CD4-positive, alpha-beta T cell treated with Interferon gamma for 1 hour (primary cell): ENCODE data around the gene IGFBP1.

Source experiments
- DNase-seq: peaks from one replicate; pipeline ENCODE4 v3.0.0-alpha.2; 2020

The IGFBP1 gene

DNA sequence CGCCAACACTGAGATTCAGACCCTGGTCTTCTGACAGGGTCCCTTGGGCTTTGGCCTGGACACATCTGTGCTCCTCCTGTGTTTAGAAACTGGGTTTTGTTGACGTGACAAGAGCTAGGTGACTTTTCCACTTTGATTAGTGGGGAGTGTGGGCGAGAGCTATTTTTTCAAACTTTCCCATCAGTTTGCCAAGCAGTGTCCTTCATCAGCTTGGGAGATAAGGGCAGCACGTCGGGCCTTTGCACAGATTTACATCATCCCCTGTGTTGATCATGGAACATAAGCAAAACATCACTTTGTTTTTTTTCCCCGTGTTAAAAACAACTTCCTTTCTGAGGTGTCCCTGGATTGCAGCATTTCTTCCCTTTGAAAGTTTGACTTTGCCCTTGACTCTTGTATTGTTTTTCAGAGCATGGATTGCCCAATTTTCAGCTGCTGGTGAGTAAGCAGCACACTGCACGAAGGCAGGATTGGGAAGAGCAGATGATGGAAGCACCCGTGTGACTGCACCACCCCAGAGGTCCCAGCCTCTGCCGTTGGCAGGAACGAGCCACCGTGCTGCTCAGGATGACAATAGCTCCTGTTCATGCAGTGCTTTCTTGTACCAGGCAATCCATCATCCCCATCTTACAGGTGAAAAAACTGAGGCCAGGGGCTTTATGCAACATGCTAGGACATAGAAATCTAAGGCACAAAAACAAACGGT lies 6.4 kb upstream of the IGFBP1 start:
- DNase-seq, result no peak

DNA sequence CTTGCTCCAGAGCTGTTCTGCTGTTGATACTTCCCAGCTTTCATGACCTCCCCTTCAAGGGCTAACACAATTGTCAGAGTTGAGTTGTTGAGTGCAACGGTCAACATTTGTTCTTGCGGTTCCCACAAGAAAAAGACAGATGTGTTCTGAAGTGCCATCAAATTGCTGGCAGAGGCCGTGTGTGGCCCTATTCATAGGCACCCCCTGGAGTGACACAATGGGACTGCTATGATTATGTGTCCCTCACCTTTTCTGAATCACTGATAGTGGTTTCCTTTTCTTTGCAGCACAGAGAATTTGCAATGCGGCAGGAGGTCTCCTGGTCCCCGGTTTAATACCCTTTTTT lies 5.8 kb upstream of the IGFBP1 start:
- DNase-seq, result no peak

DNA sequence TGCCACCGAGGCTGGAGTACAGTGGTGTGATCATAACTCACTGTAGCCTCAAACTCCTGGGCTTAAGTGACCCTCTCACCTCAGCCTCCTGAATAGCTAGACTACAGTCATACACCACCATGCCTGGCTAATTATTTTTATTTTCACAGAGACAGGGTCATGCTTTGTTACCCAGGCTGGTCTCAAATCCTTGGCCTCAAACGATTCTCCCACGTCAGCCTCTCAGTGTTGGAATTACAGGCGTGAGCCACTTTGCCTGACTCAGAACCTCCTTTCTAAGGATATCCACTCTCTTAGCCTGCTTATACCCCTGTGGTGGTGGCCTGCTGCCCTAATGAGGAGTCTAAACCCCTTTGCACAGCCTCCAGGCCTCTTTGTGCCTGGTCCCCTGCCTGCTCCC lies 4.2 kb upstream of the IGFBP1 start:
- DNase-seq, result no peak

DNA sequence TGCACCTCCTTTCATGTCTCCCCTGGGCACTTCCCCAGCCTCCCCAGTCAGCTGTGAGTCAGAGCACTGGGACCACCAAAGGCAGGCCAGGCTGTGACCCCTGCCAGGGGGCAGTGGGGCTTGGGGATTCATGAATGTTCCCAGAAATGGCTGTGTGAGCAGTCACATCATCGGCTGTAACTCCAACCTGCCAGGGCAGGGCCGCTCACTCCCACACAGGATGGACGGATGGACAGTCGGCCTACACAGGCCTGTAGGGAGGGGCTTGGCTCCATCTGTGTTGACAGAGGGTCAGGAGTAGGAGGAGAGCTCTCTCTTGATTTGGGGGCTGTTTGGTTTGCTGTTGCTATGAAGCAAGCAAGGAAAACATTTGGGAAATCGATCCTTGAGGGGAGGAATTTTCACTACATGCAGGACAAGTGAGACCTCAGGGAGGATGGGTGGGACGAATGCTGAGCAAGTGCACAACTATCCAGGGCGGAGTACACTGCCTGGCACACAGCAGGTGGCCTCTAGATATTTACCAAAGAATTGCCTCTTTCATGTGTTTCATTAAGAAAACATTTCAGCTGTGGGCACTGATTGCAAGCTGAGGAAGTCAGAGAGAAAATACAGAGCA lies 2.9 kb upstream of the IGFBP1 start:
- no peak for DNase-seq

DNA sequence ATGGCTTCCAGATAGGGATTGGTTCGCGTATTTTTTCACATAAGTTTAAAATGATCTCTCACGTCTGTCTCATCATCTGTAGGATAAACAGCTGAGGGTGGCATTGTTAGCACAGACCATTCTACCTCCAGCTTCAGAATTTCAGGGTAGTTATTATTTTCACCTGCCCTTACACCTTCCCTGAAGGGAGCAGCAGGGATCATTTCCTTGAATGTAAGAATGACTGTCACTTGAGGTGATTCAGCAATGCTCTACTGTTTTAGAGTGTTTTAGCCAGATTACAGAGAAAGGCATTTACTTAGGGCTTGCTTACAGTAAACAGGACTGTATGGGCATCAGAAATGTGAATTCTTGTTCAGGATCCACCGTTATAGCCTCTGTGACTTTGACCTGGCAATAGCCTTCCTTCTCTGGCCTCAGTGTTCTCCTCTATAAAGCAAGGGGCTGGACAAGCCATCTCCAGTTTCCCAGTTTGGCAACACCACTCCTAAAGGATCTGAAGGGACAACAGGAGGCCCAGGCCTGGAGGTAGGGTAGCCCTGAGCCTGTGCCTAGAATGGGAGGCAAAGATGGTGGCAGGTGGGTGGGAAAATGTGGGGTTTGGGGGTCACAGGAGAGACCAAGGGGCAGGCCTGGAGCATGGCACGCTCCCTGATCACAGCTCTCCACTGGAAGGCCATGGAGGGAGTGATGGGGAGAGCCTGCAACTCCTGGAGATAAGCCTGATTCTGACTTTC lies 1.2 kb upstream of the IGFBP1 start:
- no peak for DNase-seq

DNA sequence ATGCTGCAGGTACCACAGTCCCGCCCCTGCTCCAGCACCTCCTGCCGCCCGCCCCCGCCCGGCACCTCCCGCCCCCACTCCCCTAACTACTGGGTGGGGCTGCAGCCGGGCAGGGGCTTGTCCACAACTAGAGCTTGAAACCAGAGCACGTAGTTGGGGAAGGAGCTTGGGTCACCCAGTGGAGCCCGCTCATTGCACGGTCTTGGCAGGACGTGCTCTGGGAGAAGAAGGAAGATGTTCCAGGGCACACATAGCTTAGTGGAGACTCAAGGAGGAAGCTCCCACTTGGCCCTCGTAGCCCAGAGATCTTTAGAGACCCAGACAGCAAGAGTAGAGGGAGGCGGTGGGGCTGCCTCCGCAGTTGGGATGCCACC lies 692 bp downstream of the IGFBP1 start:
- no peak for DNase-seq

DNA sequence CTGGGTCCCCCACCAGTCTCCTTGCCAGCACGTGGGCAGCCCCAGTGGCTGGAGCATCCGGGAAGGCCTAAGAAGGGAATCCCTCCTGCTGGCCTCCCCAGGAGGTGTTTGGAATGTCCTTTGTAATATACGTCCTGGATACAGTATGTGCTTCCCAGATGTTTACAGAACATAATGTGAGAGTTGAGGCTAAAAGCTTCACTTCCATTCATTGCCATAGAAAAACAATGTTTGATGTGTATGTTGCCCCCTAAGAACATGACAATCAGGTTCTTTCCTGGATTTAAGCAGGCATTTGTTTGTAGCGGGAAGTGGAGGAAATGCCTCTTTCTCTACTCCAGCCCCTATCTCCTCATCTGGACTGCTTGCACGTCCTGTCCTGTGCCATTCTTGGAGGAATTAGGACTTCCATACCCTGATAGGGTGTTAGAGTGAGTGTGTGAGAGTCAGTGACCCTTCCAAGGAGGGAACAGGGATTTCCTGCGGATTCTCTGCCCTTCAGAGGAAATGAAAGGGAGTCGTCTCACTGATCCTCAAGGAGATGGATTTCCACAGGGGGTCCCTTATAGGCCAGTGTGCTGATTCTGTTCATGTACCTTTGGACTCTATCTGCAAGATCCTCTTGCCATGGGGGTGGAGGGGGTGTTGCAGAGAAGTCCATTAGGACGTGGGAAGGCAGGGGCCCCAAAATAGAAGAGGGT lies 1.2 kb downstream of the IGFBP1 start:
- no peak for DNase-seq

DNA sequence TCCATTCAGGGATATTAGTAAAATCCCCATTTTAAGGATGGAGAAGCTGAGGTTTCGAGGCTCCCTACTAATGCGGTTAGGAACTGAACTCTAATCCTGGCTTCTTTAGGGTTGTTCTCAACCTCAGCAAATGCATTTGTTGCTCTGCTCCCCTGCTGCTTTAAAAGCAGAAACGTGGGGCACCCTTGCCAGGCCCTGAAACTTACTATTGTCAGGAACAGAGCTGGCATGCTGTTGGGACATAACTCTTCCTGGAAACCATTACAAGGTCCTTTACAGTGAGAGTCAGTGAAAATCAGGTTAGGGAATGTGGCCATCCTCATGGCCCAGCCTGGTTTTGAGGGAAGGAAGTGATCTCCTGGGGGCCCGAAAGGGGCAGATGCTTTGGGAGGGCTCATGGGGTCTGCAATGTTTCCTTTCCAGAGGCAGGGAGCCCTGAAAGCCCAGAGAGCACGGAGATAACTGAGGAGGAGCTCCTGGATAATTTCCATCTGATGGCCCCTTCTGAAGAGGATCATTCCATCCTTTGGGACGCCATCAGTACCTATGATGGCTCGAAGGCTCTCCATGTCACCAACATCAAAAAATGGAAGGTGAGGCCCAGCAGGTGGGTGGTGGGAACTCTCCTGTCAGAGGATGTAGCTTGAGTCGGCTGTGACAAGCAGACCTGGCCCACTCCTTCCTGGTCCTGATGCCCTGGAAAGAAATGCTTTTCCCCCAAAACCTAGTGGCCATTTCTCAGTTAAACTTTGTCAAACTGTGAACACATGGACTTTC lies 2.0 kb downstream of the IGFBP1 start:
- no peak for DNase-seq

DNA sequence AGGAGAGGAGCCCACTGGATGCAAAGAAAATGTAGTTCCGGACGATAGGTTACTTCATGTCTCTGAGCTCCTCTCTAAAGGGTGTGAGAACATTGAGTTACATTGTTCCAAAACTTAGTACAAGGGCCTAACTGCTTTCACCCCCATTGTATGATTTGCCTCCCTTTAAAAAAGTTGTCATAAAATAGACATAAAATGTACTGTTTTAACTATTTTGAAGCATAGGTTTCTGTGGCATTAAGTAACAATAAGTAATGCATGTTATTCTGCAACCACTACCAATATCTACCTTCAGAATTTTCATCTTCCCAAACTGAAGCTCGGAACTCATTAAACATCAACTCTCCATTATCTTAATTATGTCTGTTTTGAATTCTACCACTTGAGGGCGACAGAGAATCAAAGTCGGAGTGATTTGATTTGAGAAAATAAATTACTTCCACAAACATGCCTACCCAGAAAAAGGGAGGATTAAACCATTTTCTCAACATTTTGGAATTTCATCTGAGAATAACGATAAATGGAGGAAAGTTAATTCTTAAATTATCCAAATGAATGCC lies 2.7 kb downstream of the IGFBP1 start:
- no peak for DNase-seq

DNA sequence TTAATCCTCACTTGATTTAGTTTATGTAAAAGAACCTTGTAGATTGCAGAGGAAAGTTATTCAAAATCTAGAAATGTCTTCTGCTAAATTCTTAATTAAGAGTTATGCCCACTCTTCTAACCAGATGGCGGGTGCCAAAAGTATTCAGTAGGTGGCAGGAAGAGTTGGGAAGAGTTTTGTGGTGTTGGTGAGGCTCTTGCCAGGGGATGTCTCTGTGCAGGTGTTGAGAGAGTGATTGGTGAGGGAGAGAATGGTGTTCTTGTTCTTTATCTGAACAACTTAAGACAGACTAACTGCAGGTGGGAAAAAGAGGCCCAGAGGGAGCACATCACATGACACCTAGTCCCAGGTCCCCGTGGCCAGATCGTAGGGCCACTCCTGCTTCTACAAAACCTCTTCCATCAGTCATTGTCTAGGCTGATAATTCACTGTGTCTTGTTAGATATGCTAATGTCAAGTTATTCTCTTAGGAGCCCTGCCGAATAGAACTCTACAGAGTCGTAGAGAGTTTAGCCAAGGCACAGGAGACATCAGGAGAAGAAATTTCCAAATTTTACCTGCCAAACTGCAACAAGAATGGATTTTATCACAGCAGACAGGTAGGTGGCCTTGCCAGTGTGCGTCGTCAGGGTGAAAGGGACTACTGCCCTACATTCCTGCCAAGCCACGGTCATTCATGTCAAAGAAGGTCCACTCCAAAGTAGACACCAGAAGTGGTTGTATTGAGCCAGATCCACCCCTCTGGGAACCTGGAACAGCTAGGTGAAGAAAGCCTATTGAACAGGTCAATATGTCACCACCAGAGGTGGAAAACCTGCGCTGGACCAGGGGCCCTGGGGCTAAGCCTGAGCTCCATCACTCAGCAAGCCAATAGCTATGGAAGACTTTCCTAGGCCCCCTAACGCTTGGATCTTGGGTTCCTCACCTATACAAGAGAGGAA lies 3.4 kb downstream of the IGFBP1 start:
- no peak for DNase-seq

DNA sequence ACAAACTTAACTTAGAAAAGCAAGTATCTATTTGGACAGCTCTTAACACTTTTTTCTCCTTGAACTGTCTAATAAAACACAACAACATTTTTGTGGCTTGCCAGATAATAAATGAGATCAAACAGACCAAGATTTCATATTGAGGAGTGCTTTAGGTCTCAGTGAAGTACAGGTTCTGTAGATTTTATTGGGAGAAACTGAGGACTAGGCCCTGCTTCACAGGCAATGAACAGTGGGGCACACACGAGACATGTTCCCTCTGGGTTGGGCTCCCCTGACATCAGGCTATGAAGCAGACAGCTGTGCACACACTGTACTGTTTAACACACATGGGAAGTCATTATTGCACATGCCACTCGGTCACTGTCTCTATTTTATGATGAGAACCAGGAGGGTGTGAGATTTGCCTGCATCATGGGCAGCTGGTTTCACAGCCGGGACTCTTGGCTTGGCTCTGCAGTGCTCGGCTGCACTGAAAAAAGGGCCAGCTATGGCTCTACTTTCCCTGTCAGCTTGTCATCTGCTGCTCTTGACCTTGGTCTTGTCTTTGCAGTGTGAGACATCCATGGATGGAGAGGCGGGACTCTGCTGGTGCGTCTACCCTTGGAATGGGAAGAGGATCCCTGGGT lies 4.2 kb downstream of the IGFBP1 start:
- DNase-seq, result no peak

DNA sequence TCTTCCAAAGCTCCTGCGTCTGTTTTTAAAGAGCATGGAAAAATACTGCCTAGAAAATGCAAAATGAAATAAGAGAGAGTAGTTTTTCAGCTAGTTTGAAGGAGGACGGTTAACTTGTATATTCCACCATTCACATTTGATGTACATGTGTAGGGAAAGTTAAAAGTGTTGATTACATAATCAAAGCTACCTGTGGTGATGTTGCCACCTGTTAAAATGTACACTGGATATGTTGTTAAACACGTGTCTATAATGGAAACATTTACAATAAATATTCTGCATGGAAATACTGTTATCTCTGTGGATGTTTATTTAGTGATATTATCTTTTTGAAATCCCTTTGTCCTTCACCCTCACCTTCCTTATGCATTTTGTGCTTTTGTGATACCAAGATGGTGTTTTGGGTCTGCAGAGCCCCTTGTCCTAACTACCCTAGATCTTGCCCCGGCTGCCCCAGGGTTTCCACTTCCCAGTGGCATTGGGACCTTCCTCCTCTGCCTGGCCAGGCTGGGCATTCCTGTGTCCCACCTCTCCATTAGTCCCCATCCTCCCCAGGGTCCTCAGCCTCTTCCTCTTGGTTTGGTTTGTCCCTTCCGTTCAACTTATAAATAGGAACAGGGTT lies 5.2 kb downstream of the IGFBP1 start:
- no peak for DNase-seq

DNA sequence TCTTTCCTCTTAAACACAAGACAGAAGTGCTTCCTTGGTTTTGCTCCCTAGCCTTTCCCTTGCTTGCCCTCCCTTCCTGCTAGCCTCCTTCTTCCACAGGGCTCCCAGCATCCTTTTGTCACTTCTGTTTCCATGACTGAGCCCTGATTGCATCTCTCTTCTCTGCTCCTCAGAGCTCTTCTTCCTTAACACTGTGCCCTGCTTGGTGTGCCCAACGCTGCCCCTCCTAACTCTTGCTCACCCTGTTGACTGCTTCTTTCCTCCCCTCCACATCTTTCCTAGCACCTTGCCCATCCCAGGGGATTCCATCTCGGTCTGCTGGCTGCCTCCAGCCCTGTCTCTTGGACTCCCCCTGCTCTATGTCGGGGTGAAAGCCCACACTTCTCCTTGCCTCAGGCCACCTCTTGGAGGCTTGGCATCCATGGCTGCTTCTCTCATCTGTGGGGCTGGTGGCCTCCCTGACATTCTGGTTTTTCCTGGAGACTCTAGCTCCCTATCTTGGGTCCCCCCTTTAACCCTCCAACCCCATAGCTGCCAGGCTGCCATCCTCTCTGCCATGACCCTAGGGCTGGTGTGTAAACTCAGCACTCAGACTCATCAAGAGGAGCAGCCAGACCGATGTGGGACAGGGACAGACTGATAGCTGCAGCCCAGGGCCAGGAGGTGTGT lies 5.8 kb downstream of the IGFBP1 start:
- no peak for DNase-seq

DNA sequence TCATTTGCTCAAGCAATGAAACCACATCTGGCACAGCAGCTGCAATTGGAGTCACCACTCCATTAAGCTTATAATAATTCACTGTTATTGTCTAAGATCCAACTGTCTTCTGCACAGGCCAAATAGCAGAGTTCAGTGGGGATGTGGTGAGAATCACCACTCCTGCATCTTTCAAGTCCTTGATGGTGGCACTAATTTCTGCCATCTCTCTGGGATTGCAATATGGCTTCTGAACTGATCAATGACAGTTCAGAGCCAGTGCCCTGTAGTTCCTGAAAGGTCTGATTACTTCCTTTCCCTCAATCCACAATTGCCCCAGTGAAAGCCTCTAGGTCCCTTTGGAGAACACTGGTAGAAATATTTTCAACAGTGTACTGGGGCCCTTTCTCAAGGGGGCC lies 6.4 kb downstream of the IGFBP1 start:
- no peak for DNase-seq

DNA sequence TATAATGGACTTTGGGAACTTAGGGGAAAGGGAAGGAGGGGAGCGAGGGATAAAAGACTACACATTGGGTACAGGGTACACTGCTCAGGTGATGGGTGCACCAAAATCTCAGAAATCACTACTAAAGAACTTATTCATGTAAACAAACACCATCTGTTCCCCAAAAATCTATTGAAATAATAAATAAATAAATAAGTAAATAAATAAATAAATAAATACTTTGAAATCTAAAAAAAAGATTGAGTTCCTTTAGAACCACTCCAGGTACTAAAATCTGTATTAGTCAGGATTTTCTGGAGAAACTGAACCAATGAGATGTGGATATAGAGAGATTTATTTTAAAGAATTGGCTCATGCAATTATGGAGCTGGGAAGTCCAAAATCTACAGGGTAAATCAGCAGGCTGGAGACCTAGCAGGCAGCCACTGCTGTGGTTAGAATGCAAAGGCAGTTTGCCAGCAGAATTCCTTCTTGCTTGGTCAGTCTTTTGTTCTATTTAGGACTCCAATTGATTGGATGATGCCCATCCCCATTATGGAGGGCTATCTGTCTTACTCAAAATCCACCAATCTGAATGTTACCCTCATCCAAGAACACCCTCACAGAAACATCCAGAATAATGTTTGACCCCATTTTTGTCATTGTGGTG lies 8.9 kb downstream of the IGFBP1 start:
- no peak for DNase-seq

DNA sequence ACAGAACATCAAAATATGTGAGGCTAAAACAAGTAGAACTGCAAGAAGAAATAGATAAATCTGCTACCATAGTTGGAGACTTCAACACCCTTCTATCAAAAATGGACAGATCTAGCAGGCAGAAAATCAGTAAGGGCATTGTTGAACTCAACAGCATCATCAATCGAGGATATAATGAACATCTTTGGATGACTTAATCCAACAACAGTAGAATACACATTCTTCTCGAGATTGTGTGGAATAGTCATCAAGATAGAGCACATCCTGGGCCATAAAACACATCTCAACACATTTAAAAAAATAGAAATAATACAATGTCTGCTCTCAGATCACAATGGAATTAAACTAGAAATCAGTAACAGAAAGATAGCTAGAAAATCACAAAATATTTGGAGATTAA lies 9.9 kb downstream of the IGFBP1 start:
- DNase-seq, result no peak

DNA sequence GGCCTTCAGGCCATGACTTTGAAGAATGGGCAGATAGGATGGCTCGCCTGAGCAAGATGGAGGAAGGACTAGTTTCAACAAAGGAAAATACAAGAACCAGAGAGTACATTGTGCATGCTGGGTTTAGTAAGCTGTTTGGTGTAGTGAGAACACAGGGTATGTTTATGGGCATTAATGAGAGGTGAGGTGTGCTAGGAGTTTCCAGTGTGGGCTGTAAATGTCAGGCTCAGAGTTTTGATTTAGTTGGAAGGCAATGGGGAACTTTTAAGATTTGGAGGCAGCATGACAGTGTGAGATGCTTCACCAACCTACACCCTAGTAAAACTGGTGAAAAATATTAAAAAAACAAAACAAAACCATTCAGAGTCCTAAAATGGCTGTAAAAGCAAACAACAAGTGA lies 13.3 kb downstream of the IGFBP1 start:
- DNase-seq, result no peak

DNA sequence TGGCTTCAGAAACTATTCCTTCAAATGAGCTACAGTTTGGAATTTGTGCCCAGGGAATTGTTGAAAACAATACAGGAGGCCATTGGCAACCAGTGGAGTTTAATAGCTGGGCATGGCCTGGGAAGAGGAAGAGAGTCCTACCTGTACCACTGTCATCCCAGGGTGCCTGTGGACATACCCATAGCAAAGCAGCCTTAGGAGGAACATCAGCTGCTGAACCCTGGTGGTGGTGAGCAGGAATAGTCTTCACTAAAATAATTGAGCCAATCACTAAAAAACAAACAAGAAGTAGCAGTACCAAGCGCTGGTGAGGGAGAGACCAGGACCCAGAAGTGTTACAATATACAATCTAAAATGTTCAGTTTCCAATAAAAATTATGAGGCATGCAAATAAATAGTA lies 14.5 kb downstream of the IGFBP1 start:
- DNase-seq, result no peak

DNA sequence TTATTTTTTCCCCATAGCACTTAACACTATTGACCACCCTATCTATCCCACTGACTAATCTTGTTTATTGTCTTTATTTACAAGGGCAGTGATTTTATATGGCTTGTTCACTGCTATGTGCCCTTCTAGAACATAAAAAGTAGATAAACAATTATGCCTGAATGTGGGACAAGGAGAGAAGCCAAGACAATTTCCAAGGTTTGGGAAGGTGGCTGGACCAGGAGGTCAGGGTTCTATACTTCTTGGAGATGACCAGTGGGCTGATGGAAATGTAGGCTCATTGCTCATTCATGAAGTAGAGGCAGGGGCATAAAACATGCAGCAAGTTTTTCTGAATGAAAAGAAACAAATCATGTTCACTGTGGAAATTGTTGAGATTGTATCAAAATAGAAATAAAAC lies 21.3 kb downstream of the IGFBP1 start:
- no peak for DNase-seq

DNA sequence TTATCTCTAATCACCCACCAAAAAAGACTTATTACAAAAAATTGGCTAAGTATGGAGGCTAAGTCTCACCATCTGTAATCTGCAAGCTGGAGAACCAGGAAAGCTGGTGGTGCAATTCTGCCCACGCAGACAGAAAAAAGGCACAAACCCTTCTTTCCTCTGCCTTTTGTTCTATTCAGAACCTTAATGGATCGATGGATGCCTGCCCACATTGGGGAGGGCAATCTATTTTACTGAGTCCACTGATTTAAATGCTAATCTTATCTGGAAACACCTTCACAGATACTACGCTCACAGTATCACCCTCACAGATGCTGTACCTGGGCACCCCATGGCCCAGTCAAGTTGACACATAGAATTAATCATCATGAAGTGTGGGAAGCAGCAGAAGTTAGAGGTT lies 22.6 kb downstream of the IGFBP1 start:
- no peak for DNase-seq
